HPDE6-E6E7 (cell line): ENCODE measurements around the gene PSMD4.
"Not testable (repeated sequence)": the region's sequence is repeated elsewhere in the genome, so short reads cannot be mapped to it uniquely, and the experiment has no call there.

Experiments used
- DNase-seq: peaks from one replicate; pipeline ENCODE4 v3.0.0; 2011; ENCODE audit warnings: missing footprints; ENCODE audit errors: extremely low spot score

PSMD4 gene

GRCh38 chr1:151254217-151255213, at the start of gene PSMD4:
Gene PSMD4, plus strand, starts transcription at chr1:151254734. Its CDS starts 49 bp downstream, at chr1:151254783.
- DNase-seq = peak; percentile 99

DNA sequence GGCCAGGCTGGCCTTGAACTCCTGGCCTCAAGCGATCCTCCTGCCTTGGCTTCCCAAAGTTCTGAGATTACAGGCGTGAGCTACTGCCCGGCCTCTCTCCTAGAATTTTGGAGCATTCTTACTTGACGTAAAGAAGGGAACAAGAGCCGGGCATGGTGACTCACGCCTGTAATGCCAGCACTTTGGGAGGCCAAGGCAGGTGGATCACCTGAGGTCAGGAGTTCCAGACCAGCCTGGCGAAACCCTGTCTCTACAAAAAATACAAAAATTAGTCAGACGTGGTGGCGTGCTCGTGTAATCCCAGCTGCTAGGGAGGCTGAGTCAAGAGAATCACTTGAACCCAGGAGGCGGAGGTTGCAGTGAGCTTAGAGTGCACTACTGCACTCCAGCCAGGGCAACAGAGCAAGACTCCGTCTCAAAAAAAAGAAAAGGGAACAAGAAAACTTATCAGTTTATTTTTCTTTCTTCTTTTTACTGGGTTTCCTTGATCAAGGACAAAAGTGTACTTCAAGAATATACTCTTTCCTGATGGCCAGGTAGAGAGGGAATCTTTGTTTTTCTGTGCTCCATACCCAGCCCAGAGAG, 49.1 kb upstream of the PSMD4 start:
- not testable (repeated sequence) for DNase-seq

GRCh38 chr1:151210830-151211229, 43.7 kb upstream of the PSMD4 start:
- no peak for DNase-seq

GRCh38 chr1:151211972-151212705, 42.4 kb upstream of the PSMD4 start:
- no peak for DNase-seq

DNA sequence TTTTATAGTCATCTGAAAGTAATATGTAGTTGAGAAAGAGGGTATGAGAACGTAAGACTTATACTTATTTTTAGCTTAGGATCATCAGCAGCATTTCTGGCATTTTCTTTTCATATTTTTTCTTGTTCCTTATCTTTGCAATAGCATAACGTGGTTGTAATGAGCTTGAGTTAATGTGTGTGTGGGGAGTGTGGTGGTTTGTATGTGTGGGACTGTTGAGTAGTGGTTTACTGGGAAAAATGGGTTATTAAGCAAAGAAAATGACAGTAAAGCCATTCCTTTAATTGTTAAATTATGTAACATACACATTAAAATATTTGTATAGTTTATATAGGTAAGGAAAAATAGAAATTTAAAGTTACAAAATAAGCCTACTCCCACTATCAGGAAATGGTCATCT, 41.0 kb upstream of the PSMD4 start:
- no peak for DNase-seq

DNA sequence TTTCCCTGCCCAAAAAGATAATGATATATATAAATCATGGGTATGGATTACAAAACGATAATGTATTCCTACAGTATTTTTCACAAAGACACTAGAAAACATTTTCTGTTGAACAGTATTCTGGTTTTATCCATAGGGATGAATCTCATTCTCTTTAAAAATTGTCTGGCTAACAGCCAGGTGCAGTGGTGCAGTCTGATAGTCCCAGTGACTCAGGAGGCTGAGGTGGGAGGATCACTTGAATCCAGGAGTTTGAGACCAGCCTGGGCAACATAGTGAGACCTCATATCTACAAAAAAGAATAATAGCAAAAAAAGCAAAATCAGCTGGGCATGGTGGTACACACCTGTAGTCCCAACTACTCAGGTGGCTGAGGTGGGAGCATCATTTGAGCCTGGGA, 32.9 kb upstream of the PSMD4 start:
- no peak for DNase-seq

DNA sequence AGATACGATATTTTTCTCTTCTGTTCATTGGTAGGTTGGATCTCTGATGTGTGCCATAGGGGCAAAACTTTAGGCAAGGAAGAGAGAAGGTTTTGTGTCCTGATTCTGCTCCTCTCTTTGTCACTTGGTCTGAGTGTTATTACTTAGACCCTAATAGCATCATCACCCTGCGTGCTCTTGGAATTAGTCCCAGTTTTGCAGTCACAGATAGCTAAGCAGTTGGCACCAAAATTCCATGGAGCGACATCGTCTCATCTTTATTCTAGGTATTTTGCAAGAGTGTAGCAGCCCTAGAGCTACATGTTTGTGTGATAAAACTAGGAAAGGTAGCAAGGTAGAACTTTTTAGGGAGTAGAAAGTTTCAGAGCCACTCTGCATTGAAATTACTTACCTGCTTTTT, 32.4 kb upstream of the PSMD4 start:
- no peak for DNase-seq

- DNase-seq = no peak
Measured at GRCh38 chr1:151235235-151235634, 19.3 kb upstream of the PSMD4 start.

DNA sequence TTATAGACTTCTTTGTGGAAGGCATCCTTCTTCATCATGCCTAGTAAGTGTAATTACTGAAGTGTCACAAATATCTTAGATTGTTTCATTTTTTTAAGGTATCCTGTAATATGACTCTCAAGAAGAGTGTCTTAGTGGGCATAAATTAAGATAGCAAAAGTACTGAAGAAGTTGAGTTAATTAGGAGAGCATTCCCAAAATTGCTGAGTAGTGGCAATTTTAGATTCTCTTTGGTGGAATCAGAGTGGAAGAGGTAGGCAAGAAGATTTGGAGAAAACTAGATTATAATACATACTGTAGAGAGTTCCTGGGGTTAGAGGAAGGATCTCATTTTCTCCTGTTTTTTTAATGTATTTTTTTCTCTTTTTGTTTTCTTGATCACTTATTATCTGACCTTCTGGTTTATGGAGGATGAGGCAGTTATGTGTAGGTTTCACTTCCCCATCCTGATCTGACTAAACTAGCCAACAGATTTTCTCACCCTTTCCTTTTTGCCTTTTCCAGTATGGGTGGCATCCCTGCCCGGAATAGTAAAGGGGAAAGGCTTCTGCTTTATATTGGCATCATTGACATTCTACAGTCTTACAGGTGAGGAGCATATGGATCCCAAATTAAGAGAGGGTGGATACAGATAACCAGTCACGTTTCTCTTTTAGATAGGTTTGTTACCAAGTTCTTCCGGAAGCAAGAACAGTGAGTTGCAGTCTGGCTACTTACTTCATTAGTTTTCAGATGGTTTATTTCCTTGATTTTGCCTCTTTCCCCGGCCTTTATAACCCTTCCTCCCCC, 16.7 kb upstream of the PSMD4 start:
- DNase-seq = no peak

GRCh38 chr1:151238467-151238739, 16.1 kb upstream of the PSMD4 start:
- no peak for DNase-seq

- DNase-seq = no peak
Measured at GRCh38 chr1:151242442-151242841, 12.1 kb upstream of the PSMD4 start.

DNA sequence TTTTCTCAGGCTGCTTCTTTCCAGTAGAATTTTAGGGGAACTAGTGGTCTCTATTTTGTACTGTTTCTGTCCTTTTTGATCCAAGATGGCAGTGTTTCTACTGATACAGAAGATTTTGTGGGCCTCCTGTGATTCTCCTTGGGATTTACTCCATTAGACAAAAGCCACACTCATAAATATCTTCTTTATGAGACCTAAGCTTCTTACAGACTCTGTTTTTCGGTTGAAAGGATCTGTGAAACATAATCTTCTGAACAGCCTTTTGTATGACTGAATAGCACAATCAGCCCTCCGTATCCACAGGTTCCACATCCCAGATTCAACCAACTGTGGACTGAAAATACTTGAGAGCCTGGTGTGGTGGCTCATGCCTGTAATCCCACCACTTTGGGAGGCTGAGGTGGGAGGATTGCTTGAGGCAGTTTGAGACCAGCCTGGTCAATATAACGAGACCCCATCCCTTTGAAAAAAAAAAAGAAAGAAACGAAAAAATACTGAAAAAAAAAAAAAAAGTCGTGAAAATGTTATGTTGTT, 10.8 kb upstream of the PSMD4 start:
- DNase-seq = no peak

GRCh38 chr1:151246786-151247185, 7.7 kb upstream of the PSMD4 start:
- no peak for DNase-seq

GRCh38 chr1:151251656-151252470, 2.7 kb upstream of the PSMD4 start:
- DNase-seq = peak; percentile 66

DNA sequence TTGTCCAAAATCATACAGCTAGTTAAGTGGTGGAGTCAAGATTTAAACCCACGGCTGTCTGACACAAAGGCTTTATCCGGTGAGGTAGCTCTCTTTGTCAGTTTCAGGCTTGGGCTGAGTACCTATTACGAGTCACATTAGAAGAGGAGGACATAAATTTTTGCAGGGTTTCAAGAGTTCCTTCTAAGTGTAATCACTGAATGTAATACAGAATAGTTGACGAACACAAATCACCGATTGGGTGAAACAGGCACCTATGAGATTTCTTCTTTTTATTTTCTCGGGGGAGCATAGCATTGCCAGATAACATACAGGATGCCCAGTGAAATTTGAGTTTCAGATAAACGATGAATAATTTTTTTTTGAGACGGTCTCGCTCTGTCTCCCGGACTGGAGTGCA, 847 bp downstream of the PSMD4 start:
- DNase-seq = no peak

GRCh38 chr1:151259351-151259750, 4.8 kb downstream of the PSMD4 start:
- DNase-seq = no peak

GRCh38 chr1:151265446-151266236, 11.1 kb downstream of the PSMD4 start:
- DNase-seq = no peak

- DNase-seq = no peak
Measured at GRCh38 chr1:151266315-151266714, 11.8 kb downstream of the PSMD4 start.

GRCh38 chr1:151266821-151267220, 12.3 kb downstream of the PSMD4 start:
- DNase-seq = no peak

GRCh38 chr1:151267760-151268159, 13.2 kb downstream of the PSMD4 start:
- DNase-seq = peak; percentile 43
